Ovary (tissue), 9 donors: ENCODE measurements around the gene OR52K2. TPM values are rescaled to one million over a fixed set of nuclear protein-coding genes. Genes with fewer than 3 reads are reported as not detected.
A peak's percentile ranks its signal among the peaks of the same experiment; 100 is the strongest.

Source experiments
- DNase-seq, 5 donors: peaks; one replicate each; pipeline ENCODE4 v3.0.0-alpha.2; 2019 to 2020
- H3K27ac ChIP-seq, 2 donors: fragments of 200-600 bp; one replicate each; pipeline versions ENCODE4 v1.5.1 to v1.8.0; 2019 to 2022
- H3K27me3 ChIP-seq: fragments of 200-600 bp; one replicate; pipeline ENCODE4 v1.8.0; 2022
- H3K36me3 ChIP-seq: fragments of 200-600 bp; sonication (generic); one replicate; pipeline ENCODE4 v1.5.1; 2019
- H3K4me1 ChIP-seq: one replicate; pipeline ENCODE4 v1.8.1; 2013; ENCODE audit warnings: mild to moderate bottlenecking, moderate library complexity; ENCODE audit not compliant: insufficient read depth
- H3K4me3 ChIP-seq: fragments of 200-600 bp; sonication (generic); one replicate; pipeline ENCODE4 v1.5.1; 2017
- H3K9me3 ChIP-seq, 2 donors: fragments of 200-600 bp in 1 of 2; sonication (generic) in 1 of 2; one replicate each; pipeline versions ENCODE4 v1.5.1 to v1.8.1; 2013 to 2019; ENCODE audit warnings: mild to moderate bottlenecking in 1 of 2, moderate library complexity in 1 of 2
- CTCF ChIP-seq, 3 donors: fragments of 450-650 bp in 2 of 3; fragments of 200-600 bp in 1 of 3; IDR thresholded peaks; one replicate each; pipeline versions ENCODE4 v1.5.1 to v1.8.0; 2016 to 2022; ENCODE audit warnings: antibody characterized with exemption in 3 of 3, mild to moderate bottlenecking in 1 of 3
- EP300 ChIP-seq: sonication (generic); formaldehyde crosslinking; IDR thresholded peaks from one replicate; pipeline ENCODE4 v1.6.1; 2017; ENCODE audit warnings: antibody characterized with exemption
- POLR2A ChIP-seq: fragments of 450-650 bp; IDR thresholded peaks from one replicate; pipeline ENCODE4 v1.6.1; 2017; ENCODE audit warnings: antibody characterized with exemption, mild to moderate bottlenecking, moderate library complexity
- WGBS, 3 donors: extraction: QIAGEN DNeasy Blood & Tissue Kit in 1 of 3; methylation state at CpG; one replicate each; pipeline versions ENCODE4 v1.1.5 to v1.1.7; 2013 to 2017; 5-methylcytosine and 5-hydroxymethylcytosine counted together
- intact Hi-C, 4 donors: fragments of 100-400 bp; cut with DNase I; formaldehyde crosslinking; loops; one replicate each; pipeline versions ENCODE4 v1.11.0 to v1.15.1; 2022 to 2023
- polyA plus RNA-seq, 2 donors: library from polyadenylated mRNA; stranded (reverse); fragments of 200-250 nt in 1 of 2; fragments of 350-450 nt in 1 of 2; fragmentation: Illumina TruSeq in 1 of 2; extraction: RNeasy Lipid Tissue Mini Kit (QIAGEN cat#74804) in 1 of 2; gene quantifications; one replicate each; pipeline ENCODE4 v1.2.3, GENCODE V29; 2013 to 2014
- total RNA-seq, 7 donors: library from RNA; depleted of rRNA in 2 of 7; stranded (reverse); fragments of >200 nt in 2 of 7; fragmentation: NEBNext Ultra II Directional in 3 of 7; extraction: Animal tissue kit (Norgen Biotek cat#: 25700) in 3 of 7; gene quantifications; one replicate each; pipeline versions ENCODE4 v1.1.0 to v1.2.4, GENCODE V29; 2016 to 2023
- donor health status: DM: no; HTN: no; CAD: no; lungs with moderate emphysema.
- donor health status: DM: no; HTN: no; CAD: no.
- donor health status: Bipolar disorder and iron deficiency.
- donor health status: DM: yes; HTN: yes; CAD: no.
- donor health status: DM: no; HTN: no; CAD: no.
- donor health status: DM: yes; HTN: yes; CAD: no.

Gene OR52K2
- total and polyA plus RNA-seq, 9 donors, result 0.25 to 0.85 (median 0.74) TPM; not detected in 6

GRCh38 chr11:4459500-4459899 is 10.4 kb downstream of the OR52K2 start:
- no peaks in the 10 kb centered on the region for H3K36me3 ChIP-seq
- no peak overlapping the region for H3K4me3 ChIP-seq
- DNase-seq, result peak in 4 of 5 donors; percentile 17 to 54 (median 38)
- TF ChIP-seq POLR2A (no peak), EP300 (no peak), CTCF (IDR thresholded peaks at IDR 0.05) (no peak)
- intact Hi-C loops, result no loop called here
- peaks cover 7% of the 10 kb centered on the region for H3K4me1 ChIP-seq
- no peaks in the 10 kb centered on the region for H3K9me3 ChIP-seq
- no peaks in the 10 kb centered on the region for H3K27me3 ChIP-seq
- 39 to 55% (median 46%) methylated on average over 4 of the region's 4 CpGs for WGBS, 3 donors
- H3K27ac ChIP-seq, result peak overlapping the region in 1 of 2 donors; percentile 29

GRCh38 chr11:4460151-4460550 is 11.1 kb downstream of the OR52K2 start:
- no peak for DNase-seq
- TF ChIP-seq POLR2A (no peak), CTCF (IDR thresholded peaks at IDR 0.05) (no peak), EP300 (no peak)
- 59 to 68% (median 66%) methylated on average over 4 of the region's 4 CpGs for WGBS, 3 donors
- Histone ChIP-seq H3K36me3 (no peaks in the 10 kb centered on the region), H3K27me3 (no peaks in the 10 kb centered on the region), H3K27ac (peak overlapping the region in 1 of 2 donors; percentile 53), H3K4me3 (no peak overlapping the region), H3K4me1 (peaks cover 7% of the 10 kb centered on the region), H3K9me3 (no peaks in the 10 kb centered on the region)
- intact Hi-C loops, result no loop called here

- DNase-seq, result no peak
- Histone ChIP-seq H3K4me1 (peaks cover 7% of the 10 kb centered on the region), H3K9me3 (no peaks in the 10 kb centered on the region), H3K27me3 (no peaks in the 10 kb centered on the region), H3K36me3 (no peaks in the 10 kb centered on the region), H3K27ac (no peak overlapping the region), H3K4me3 (no peak overlapping the region)
- intact Hi-C loops, result no loop called here
- 91 to 96% (median 92%) methylated on average over 5 of the region's 5 CpGs for WGBS, 3 donors
- TF ChIP-seq EP300 (no peak), CTCF (IDR thresholded peaks at IDR 0.05) (no peak), POLR2A (no peak)
Measured at GRCh38 chr11:4464216-4465159, 15.4 kb downstream of the OR52K2 start.

GRCh38 chr11:4465407-4465806 is 16.3 kb downstream of the OR52K2 start:
- intact Hi-C loops, result no loop called here
- Histone ChIP-seq H3K4me3 (no peak overlapping the region), H3K36me3 (no peaks in the 10 kb centered on the region), H3K9me3 (no peaks in the 10 kb centered on the region), H3K27ac (no peak overlapping the region), H3K4me1 (peaks cover 6% of the 10 kb centered on the region), H3K27me3 (no peaks in the 10 kb centered on the region)
- TF ChIP-seq CTCF (IDR thresholded peaks at IDR 0.05) (no peak), POLR2A (no peak), EP300 (no peak)
- WGBS, 3 donors, result 50 to 94% (median 90%) methylated on average over 1 of the region's 1 CpG
- no peak for DNase-seq
